Tibial artery (tissue), 4 donors: Measurements from ENCODE around the gene DNM3.

Source experiments
- DNase-seq, 2 donors: peaks; one replicate each; pipeline ENCODE4 v3.0.0-alpha.2; 2019
- H3K27ac ChIP-seq, 2 donors: fragments of 200-600 bp; sonication (generic) in 1 of 2; 1 replicate in 1 of 2; 2 replicates in 1 of 2; pipeline ENCODE4 v1.5.1; 2018 to 2019; ENCODE audit warnings: mild to moderate bottlenecking in 1 of 2
- H3K27me3 ChIP-seq, 2 donors: fragments of 200-600 bp; sonication (generic) in 1 of 2; one replicate each; pipeline versions ENCODE4 v1.5.1 to v1.6.0; 2016 to 2019
- H3K36me3 ChIP-seq, 3 donors: fragments of 200-600 bp; sonication (generic) in 2 of 3; one replicate each; pipeline ENCODE4 v1.5.1; 2016 to 2019; ENCODE audit warnings: mild to moderate bottlenecking in 2 of 3
- H3K4me1 ChIP-seq, 4 donors: fragments of 200-600 bp; sonication (generic) in 2 of 4; 1 replicate in 3 of 4; 2 replicates in 1 of 4; pipeline ENCODE4 v1.5.1; 2016 to 2019
- H3K4me3 ChIP-seq, 2 donors: fragments of 200-600 bp; sonication (generic) in 1 of 2; 1 replicate in 1 of 2; 2 replicates in 1 of 2; pipeline ENCODE4 v1.5.1; 2018 to 2019; ENCODE audit warnings: mild to moderate bottlenecking in 2 of 2
- H3K9me3 ChIP-seq, 3 donors: fragments of 200-600 bp; sonication (generic) in 1 of 3; one replicate each; pipeline ENCODE4 v1.5.1; 2016 to 2019
- intact Hi-C: fragments of 100-400 bp; cut with DNase I; formaldehyde crosslinking; loops from one replicate; pipeline ENCODE4 v1.15.0; 2023; ENCODE audit warnings: low total_unique reads
- TF ChIP-seq, protein P1 (sequence below), 2 experiments: fragments of 200-600 bp in 1 of 2; fragments of 450-650 bp in 1 of 2; IDR thresholded peaks; one replicate each; pipeline ENCODE4 v1.5.1; 2017 to 2019; ENCODE audit warnings: antibody characterized with exemption in 2 of 2, mild to moderate bottlenecking in 1 of 2, moderate library complexity in 1 of 2

Gene DNM3

DNA sequence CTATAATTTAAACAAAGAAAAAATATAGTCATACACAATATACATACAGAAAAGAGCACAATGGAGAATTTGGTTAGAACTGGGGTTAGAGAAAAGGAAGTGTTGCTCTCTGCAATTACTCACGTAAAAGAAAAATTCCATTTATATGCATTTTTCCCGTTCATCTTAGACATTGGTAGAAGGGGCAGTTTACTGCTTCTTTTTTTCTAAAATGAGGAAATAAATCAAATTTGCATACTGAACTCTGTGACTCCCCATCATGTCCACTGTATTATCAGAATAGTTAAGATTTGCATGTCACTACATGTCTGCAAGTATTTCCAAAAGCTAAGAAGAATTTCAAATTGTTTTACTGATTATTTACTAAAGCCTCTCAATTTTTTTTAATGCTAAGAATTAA, 535.1 kb downstream of the DNM3 start:
- Histone ChIP-seq H3K27me3 (no peaks in the 10 kb centered on the region), H3K27ac (no peak overlapping the region), H3K4me3 (no peak overlapping the region), H3K9me3 (no peaks in the 10 kb centered on the region), H3K4me1 (peaks cover 0 to under 1% (median 0%) of the 10 kb centered on the region in 4 donors), H3K36me3 (no peaks in the 10 kb centered on the region)
- TF ChIP-seq, protein P1, sequence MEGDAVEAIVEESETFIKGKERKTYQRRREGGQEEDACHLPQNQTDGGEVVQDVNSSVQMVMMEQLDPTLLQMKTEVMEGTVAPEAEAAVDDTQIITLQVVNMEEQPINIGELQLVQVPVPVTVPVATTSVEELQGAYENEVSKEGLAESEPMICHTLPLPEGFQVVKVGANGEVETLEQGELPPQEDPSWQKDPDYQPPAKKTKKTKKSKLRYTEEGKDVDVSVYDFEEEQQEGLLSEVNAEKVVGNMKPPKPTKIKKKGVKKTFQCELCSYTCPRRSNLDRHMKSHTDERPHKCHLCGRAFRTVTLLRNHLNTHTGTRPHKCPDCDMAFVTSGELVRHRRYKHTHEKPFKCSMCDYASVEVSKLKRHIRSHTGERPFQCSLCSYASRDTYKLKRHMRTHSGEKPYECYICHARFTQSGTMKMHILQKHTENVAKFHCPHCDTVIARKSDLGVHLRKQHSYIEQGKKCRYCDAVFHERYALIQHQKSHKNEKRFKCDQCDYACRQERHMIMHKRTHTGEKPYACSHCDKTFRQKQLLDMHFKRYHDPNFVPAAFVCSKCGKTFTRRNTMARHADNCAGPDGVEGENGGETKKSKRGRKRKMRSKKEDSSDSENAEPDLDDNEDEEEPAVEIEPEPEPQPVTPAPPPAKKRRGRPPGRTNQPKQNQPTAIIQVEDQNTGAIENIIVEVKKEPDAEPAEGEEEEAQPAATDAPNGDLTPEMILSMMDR (IDR thresholded peaks at IDR 0.05), result no peak
- intact Hi-C loops, result no loop called here
- DNase-seq, result no peak

DNA sequence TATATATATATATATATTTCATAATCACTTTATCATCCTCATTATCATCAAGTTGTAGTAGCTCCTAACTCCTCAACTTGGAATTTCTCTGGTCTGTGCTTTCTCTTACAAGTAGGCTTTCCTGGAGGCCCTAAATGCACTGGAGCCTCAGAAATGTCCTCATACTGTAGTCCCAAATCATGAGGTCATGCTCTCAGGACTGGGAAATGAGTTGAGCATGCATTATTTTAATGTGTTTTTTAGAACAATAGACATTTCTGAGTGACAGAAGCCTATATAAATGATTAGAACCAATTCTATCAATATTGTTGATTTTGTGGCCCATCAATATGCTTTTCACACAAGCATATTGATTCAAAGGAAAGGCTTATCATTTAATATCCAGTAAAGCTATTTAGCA, 536.3 kb downstream of the DNM3 start:
- no peaks in the 10 kb centered on the region for H3K36me3 ChIP-seq
- H3K4me1 ChIP-seq, result peaks cover 0 to 11% (median 2%) of the 10 kb centered on the region in 4 donors
- no peak overlapping the region for H3K4me3 ChIP-seq
- H3K27me3 ChIP-seq, result no peaks in the 10 kb centered on the region
- H3K9me3 ChIP-seq, result no peaks in the 10 kb centered on the region
- intact Hi-C loops, result no loop called here
- H3K27ac ChIP-seq, result no peak overlapping the region
- TF ChIP-seq, protein P1 (IDR thresholded peaks at IDR 0.05), result no peak
- DNase-seq, result no peak

DNA sequence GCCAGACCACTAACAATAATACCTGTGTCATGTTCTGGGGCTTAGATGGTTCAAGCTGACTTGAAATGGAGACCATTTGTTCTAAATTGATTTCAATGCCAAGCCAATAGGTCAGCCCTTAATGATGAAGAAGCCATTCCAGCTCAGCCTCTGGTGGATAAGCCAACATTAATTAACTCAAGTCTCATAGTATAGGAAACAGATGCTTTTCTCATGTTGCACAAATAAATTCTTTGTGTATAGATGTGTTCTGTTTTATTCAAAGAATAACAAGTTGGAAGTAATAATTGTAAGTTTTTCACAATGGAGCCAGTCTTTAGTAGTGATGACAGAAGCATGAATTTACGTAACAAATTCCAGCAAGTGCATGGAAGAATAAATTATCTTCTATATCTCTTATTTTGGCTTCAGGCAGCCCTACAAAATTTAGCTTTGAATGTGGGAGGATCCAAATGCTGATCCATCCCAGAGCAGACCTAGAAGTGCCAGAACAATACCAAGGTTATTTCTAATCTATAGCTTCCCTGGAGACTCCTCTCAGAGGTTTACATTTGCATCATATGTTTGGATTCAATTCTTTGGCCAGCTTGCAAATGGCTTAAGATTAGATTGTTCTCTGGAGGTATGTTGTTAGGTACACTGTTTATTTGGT, 536.9 kb downstream of the DNM3 start:
- Histone ChIP-seq H3K27ac (no peak overlapping the region), H3K36me3 (no peaks in the 10 kb centered on the region), H3K4me1 (peaks cover 0 to 18% (median 6%) of the 10 kb centered on the region in 4 donors), H3K4me3 (no peak overlapping the region), H3K27me3 (no peaks in the 10 kb centered on the region), H3K9me3 (no peaks in the 10 kb centered on the region)
- intact Hi-C loops, result no loop called here
- DNase-seq, result no peak
- TF ChIP-seq, protein P1 (IDR thresholded peaks at IDR 0.05), result no peak

DNA sequence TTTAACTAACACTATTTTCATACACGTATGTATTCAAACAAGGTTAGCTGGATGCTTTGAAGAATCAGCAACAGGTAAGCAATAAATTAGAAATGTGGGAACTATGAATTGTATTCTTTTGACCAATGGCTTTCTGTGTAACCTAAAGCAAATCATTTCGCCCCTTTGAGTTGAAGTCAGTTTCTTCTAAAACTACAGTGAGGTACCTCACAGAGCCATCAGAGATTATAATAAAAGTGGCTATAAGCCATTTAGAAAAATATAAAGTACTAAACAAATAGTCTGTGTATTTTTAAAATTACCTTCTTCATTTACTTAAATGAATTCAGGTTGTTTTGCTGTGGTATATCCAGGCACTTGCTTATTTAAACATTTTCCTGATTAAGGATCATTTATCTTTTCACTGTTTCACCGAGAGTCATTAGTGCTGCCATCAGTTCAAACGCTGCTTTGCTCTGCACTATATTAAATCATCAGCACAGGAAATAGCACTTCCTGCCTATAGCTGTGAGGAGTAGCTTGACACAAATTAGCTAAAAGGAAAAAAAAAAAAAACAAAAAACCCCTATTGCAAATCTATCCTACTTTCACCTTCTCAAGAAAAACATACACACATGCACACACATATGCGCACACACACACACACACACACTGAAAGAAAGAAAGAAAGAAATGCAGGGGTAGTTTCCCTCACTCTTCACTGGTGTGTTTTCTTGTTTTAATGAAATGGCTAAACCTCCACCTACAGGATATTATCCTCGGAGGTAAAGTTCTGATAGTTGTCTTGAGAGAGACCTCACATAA, 539.3 kb downstream of the DNM3 start:
- Histone ChIP-seq H3K4me3 (no peak overlapping the region), H3K4me1 (peaks cover 0 to 30% (median 9%) of the 10 kb centered on the region in 4 donors), H3K27me3 (no peaks in the 10 kb centered on the region), H3K9me3 (no peaks in the 10 kb centered on the region), H3K36me3 (no peaks in the 10 kb centered on the region), H3K27ac (no peak overlapping the region)
- TF ChIP-seq, protein P1 (IDR thresholded peaks at IDR 0.05), result no peak
- intact Hi-C loops, result no loop called here
- no peak for DNase-seq

DNA sequence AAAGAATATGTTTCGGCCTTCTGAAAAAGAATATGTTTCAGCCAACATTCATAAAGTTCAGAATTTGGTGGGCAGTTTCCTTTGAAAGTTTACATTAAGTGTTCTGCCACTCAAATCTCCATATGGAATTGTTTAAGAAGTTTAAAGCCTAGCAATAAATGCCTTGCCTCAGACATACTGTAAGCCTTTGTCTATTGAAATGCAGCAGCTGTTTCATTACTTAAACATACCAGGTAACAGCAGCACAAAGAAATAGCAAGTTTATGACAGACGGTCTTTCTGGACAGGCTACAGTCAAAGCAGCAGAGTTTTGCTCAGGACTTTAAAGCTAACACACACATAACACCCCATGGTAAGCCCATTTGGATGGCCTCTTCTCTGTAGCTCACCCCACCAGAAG, 540.6 kb downstream of the DNM3 start:
- Histone ChIP-seq H3K27me3 (no peaks in the 10 kb centered on the region), H3K9me3 (no peaks in the 10 kb centered on the region), H3K36me3 (no peaks in the 10 kb centered on the region), H3K4me1 (peaks cover 0 to 39% (median 9%) of the 10 kb centered on the region in 4 donors), H3K27ac (peak overlapping the region in 1 of 2 donors; percentile 11), H3K4me3 (no peak overlapping the region)
- TF ChIP-seq, protein P1 (IDR thresholded peaks at IDR 0.05), result no peak
- DNase-seq, result no peak
- intact Hi-C loops, result no loop called here
